HepG2 (cell line): Measurements from ENCODE around the gene EFNA4. TPM values are rescaled to one million over a fixed set of nuclear protein-coding genes. Genes with fewer than 3 reads are reported as not detected.

Experiments
- ATF7 ChIP-seq, 2 experiments: fragments of 450-650 bp in 1 of 2; sonication (generic) in 1 of 2; formaldehyde crosslinking in 1 of 2; IDR thresholded peaks; 2 replicates each; pipeline versions ENCODE4 v1.4.0 to v1.6.1; 2016 to 2020; ENCODE audit warnings: antibody characterized with exemption in 1 of 2, mild to moderate bottlenecking in 1 of 2, missing genetic modification reagents in 1 of 2
- DNMT3B ChIP-seq: conservative IDR thresholded peaks from 2 replicates; pipeline ENCODE4 v1.6.1; 2016; ENCODE audit warnings: missing biosample characterization, control low read depth
- MAFF ChIP-seq: IDR thresholded peaks from 2 replicates; pipeline ENCODE4 v1.6.1; 2011; ENCODE audit warnings: low read depth, low read length, improper control_type of control experiment
- MTA1 ChIP-seq: sonication (generic); formaldehyde crosslinking; IDR thresholded peaks from 2 replicates; pipeline ENCODE4 v1.4.0; 2020; ENCODE audit warnings: missing genetic modification reagents, mild to moderate bottlenecking, borderline replicate concordance
- SALL1 ChIP-seq: sonication (generic); formaldehyde crosslinking; IDR thresholded peaks from 2 replicates; pipeline ENCODE4 v1.8.0; 2022; ENCODE audit warnings: mild to moderate bottlenecking, missing genetic modification reagents
- ZBTB42 ChIP-seq: sonication (generic); formaldehyde crosslinking; IDR thresholded peaks from 2 replicates; pipeline ENCODE4 v1.5.0; 2020; ENCODE audit warnings: mild to moderate bottlenecking, missing genetic modification reagents
- ZNF331 ChIP-seq: sonication (generic); formaldehyde crosslinking; IDR thresholded peaks from 2 replicates; pipeline ENCODE4 v1.4.0; 2020; ENCODE audit warnings: missing genetic modification reagents
- ZNF441 ChIP-seq: sonication (generic); formaldehyde crosslinking; IDR thresholded peaks from 2 replicates; pipeline ENCODE4 v1.7.0; 2021; ENCODE audit warnings: missing genetic modification reagents, borderline replicate concordance
- ZNF777 ChIP-seq: sonication (generic); formaldehyde crosslinking; IDR thresholded peaks from 2 replicates; pipeline ENCODE4 v1.4.0; 2020; ENCODE audit warnings: missing genetic modification reagents
- polyA plus RNA-seq, 8 experiments: library from polyadenylated mRNA; depleted of rRNA in 3 of 8; stranded (reverse) in 7 of 8; unstranded in 1 of 8; fragments of >200 nt; fragmentation: Illumina TruSeq in 4 of 8; extraction: Trizol in 4 of 8; gene quantifications; 2 replicates each; pipeline versions ENCODE4 v1.2.1 to v1.2.3, GENCODE V29; 2011 to 2016; ENCODE audit warnings: low read depth in 4 of 8, missing spikeins in 1 of 8, mixed read lengths in 1 of 8; ENCODE audit not compliant: insufficient read depth in 1 of 8
- total RNA-seq, 5 experiments: library from RNA; depleted of rRNA; stranded (reverse); fragments of >200 nt; fragmentation: Illumina TruSeq; extraction: Trizol; gene quantifications; 2 replicates each; pipeline ENCODE4 v1.2.3, GENCODE V29; 2016; ENCODE audit warnings: low read depth in 1 of 5
- TF ChIP-seq, protein P1 (sequence below): sonication (generic); formaldehyde crosslinking; IDR thresholded peaks from 2 replicates; pipeline ENCODE4 v1.4.0; 2020; ENCODE audit warnings: missing genetic modification reagents, mild to moderate bottlenecking, borderline replicate concordance
- TF ChIP-seq, protein P2 (sequence below): sonication (generic); formaldehyde crosslinking; IDR thresholded peaks from 2 replicates; pipeline ENCODE4 v1.8.1; 2023; ENCODE audit warnings: mild to moderate bottlenecking, moderate library complexity, missing genetic modification reagents
- TF ChIP-seq, protein P3 (sequence below): sonication (generic); formaldehyde crosslinking; IDR thresholded peaks from 2 replicates; pipeline ENCODE4 v1.4.0; 2020; ENCODE audit warnings: mild to moderate bottlenecking, low read depth, missing genetic modification reagents
- TF ChIP-seq, protein P4 (sequence below): sonication (generic); formaldehyde crosslinking; IDR thresholded peaks from 2 replicates; pipeline ENCODE4 v1.5.1; 2020; ENCODE audit warnings: mild to moderate bottlenecking, missing genetic modification reagents, borderline replicate concordance
- TF ChIP-seq, protein P5 (sequence below): sonication (generic); formaldehyde crosslinking; IDR thresholded peaks from 2 replicates; pipeline ENCODE4 v1.8.1; 2023; ENCODE audit warnings: missing genetic modification reagents, inconsistent platforms, borderline replicate concordance

Gene EFNA4
- total and polyA plus RNA-seq, 2 of the 13 experiments (the other 11 are each of a cell fraction or from before 2014, with no cell fraction given), result 12.0 to 17.2 TPM

DNA sequence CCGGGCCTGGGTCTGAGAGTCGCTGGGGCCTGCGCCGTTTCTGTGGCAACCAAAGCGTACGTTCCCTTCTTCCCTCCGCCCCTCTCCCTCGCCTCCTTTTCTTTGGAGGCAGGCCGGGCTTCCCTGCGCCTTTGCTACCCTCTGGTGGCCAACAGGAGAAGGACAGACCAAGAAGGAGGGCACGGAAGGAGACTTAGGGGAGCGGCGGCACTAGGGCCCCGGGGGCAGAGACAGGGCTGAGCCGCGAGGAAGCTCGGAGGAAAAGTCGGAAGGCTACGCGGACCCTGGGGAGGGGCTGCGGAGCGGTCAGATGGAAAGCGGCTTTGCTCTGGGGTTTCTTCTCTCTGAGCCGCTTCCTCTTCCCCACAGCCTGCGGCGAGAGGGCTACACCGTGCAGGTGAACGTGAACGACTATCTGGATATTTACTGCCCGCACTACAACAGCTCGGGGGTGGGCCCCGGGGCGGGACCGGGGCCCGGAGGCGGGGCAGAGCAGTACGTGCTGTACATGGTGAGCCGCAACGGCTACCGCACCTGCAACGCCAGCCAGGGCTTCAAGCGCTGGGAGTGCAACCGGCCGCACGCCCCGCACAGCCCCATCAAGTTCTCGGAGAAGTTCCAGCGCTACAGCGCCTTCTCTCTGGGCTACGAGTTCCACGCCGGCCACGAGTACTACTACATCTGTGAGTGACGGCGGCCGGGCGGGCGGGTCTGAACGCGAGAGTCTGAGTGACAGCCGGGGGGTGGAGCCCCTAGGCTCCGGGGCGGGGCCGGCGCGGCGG lies 21.4 kb downstream of the EFNA4 start (continued):
- no peak for TF ChIP-seq ATF7 (IDR thresholded peaks at IDR 0.05)
- no peak for TF ChIP-seq ATF7 (CRISPR knock-in tag; IDR thresholded peaks at IDR 0.05)
- TF ChIP-seq DNMT3B, result no peak
- peak; percentile 77 for TF ChIP-seq SALL1 (CRISPR knock-in tag)
- TF ChIP-seq, protein P1, sequence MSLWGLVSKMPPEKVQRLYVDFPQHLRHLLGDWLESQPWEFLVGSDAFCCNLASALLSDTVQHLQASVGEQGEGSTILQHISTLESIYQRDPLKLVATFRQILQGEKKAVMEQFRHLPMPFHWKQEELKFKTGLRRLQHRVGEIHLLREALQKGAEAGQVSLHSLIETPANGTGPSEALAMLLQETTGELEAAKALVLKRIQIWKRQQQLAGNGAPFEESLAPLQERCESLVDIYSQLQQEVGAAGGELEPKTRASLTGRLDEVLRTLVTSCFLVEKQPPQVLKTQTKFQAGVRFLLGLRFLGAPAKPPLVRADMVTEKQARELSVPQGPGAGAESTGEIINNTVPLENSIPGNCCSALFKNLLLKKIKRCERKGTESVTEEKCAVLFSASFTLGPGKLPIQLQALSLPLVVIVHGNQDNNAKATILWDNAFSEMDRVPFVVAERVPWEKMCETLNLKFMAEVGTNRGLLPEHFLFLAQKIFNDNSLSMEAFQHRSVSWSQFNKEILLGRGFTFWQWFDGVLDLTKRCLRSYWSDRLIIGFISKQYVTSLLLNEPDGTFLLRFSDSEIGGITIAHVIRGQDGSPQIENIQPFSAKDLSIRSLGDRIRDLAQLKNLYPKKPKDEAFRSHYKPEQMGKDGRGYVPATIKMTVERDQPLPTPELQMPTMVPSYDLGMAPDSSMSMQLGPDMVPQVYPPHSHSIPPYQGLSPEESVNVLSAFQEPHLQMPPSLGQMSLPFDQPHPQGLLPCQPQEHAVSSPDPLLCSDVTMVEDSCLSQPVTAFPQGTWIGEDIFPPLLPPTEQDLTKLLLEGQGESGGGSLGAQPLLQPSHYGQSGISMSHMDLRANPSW (CRISPR knock-in tag), result 0 out of 2 replicates have a peak, but pooled peaks have one; percentile 30
- peak; percentile 21; the same call in 1 of the 2 replicates for TF ChIP-seq ZNF441
- peak; percentile 60; the same call in 1 of the 2 replicates for TF ChIP-seq ZNF331
- TF ChIP-seq, protein P2, sequence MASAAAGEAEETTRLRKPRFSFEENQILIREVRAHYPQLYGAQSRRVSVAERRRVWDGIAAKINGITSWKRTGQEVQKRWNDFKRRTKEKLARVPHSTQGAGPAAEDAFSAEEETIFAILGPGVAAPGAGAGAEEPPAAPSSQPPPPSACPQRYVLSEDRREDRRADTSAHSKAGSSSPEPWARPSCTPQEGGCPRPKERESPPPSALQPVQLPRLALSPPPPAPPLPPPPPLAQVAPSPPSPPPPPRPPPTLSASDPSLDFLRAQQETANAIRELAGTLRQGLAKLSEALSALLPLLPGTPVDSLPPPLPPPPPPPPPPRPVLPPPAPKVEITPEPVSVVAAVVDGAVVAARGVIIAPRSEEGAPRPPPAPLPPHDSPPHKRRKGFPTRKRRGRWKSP (CRISPR knock-in tag), result peak; percentile 42; the same call in 1 of the 2 replicates
- TF ChIP-seq MTA1 (CRISPR knock-in tag), result peak; percentile 61; the same call in 1 of the 2 replicates
- TF ChIP-seq, protein P3, sequence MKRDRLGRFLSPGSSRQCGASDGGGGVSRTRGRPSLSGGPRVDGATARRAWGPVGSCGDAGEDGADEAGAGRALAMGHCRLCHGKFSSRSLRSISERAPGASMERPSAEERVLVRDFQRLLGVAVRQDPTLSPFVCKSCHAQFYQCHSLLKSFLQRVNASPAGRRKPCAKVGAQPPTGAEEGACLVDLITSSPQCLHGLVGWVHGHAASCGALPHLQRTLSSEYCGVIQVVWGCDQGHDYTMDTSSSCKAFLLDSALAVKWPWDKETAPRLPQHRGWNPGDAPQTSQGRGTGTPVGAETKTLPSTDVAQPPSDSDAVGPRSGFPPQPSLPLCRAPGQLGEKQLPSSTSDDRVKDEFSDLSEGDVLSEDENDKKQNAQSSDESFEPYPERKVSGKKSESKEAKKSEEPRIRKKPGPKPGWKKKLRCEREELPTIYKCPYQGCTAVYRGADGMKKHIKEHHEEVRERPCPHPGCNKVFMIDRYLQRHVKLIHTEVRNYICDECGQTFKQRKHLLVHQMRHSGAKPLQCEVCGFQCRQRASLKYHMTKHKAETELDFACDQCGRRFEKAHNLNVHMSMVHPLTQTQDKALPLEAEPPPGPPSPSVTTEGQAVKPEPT, result peak; percentile 87; the same call in 1 of the 2 replicates
- no peak for TF ChIP-seq ZNF777 (CRISPR knock-in tag)
- 0 out of 2 replicates have a peak, but pooled peaks have one; percentile 37 for TF ChIP-seq ZBTB42 (CRISPR knock-in tag)
- TF ChIP-seq, protein P4, sequence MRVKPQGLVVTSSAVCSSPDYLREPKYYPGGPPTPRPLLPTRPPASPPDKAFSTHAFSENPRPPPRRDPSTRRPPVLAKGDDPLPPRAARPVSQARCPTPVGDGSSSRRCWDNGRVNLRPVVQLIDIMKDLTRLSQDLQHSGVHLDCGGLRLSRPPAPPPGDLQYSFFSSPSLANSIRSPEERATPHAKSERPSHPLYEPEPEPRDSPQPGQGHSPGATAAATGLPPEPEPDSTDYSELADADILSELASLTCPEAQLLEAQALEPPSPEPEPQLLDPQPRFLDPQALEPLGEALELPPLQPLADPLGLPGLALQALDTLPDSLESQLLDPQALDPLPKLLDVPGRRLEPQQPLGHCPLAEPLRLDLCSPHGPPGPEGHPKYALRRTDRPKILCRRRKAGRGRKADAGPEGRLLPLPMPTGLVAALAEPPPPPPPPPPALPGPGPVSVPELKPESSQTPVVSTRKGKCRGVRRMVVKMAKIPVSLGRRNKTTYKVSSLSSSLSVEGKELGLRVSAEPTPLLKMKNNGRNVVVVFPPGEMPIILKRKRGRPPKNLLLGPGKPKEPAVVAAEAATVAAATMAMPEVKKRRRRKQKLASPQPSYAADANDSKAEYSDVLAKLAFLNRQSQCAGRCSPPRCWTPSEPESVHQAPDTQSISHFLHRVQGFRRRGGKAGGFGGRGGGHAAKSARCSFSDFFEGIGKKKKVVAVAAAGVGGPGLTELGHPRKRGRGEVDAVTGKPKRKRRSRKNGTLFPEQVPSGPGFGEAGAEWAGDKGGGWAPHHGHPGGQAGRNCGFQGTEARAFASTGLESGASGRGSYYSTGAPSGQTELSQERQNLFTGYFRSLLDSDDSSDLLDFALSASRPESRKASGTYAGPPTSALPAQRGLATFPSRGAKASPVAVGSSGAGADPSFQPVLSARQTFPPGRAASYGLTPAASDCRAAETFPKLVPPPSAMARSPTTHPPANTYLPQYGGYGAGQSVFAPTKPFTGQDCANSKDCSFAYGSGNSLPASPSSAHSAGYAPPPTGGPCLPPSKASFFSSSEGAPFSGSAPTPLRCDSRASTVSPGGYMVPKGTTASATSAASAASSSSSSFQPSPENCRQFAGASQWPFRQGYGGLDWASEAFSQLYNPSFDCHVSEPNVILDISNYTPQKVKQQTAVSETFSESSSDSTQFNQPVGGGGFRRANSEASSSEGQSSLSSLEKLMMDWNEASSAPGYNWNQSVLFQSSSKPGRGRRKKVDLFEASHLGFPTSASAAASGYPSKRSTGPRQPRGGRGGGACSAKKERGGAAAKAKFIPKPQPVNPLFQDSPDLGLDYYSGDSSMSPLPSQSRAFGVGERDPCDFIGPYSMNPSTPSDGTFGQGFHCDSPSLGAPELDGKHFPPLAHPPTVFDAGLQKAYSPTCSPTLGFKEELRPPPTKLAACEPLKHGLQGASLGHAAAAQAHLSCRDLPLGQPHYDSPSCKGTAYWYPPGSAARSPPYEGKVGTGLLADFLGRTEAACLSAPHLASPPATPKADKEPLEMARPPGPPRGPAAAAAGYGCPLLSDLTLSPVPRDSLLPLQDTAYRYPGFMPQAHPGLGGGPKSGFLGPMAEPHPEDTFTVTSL (CRISPR knock-in tag), result no peak; the same call in 1 of the 2 replicates
- TF ChIP-seq, protein P5, sequence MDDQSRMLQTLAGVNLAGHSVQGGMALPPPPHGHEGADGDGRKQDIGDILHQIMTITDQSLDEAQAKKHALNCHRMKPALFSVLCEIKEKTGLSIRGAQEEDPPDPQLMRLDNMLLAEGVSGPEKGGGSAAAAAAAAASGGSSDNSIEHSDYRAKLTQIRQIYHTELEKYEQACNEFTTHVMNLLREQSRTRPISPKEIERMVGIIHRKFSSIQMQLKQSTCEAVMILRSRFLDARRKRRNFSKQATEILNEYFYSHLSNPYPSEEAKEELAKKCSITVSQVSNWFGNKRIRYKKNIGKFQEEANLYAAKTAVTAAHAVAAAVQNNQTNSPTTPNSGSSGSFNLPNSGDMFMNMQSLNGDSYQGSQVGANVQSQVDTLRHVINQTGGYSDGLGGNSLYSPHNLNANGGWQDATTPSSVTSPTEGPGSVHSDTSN (CRISPR knock-in tag), result no peak
- TF ChIP-seq MAFF, result no peak
